Fibroblast of pulmonary artery (primary cell): ENCODE data around the gene BCL7C.

Source experiments
- DNase-seq: peaks from one replicate; pipeline ENCODE4 v3.0.0-alpha.2; 2010; ENCODE audit warnings: low read depth
- H3K4me3 ChIP-seq: replicated peaks from 2 replicates; pipeline ENCODE4 v1.5.1; 2011; ENCODE audit warnings: low read depth, mild to moderate bottlenecking, control low read depth, low read length, moderate library complexity
- TF ChIP-seq, protein P1 (sequence below): IDR thresholded peaks from 2 replicates; pipeline ENCODE4 v1.5.1; 2011; ENCODE audit warnings: mild to moderate bottlenecking, control low read depth, low read length, inconsistent platforms; ENCODE audit errors: missing control alignments

BCL7C gene

DNA sequence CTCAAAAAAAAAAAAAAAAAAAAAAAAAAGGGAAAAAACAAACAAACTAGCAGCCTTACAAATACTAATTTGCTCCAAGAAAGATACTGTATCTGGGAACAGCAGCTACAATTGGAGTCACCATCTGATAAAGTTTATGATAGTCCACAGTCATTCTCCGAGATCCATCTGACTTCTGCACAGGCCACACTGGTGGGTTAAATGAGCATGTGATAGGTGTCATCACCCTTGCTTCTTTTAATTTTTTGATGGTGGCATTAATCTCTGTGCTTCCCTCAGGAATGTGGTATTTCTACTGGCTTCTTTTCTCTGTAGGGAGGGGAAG is 49.6 kb downstream of the BCL7C start:
- TF ChIP-seq, protein P1, sequence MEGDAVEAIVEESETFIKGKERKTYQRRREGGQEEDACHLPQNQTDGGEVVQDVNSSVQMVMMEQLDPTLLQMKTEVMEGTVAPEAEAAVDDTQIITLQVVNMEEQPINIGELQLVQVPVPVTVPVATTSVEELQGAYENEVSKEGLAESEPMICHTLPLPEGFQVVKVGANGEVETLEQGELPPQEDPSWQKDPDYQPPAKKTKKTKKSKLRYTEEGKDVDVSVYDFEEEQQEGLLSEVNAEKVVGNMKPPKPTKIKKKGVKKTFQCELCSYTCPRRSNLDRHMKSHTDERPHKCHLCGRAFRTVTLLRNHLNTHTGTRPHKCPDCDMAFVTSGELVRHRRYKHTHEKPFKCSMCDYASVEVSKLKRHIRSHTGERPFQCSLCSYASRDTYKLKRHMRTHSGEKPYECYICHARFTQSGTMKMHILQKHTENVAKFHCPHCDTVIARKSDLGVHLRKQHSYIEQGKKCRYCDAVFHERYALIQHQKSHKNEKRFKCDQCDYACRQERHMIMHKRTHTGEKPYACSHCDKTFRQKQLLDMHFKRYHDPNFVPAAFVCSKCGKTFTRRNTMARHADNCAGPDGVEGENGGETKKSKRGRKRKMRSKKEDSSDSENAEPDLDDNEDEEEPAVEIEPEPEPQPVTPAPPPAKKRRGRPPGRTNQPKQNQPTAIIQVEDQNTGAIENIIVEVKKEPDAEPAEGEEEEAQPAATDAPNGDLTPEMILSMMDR, result no peak
- no peak overlapping the region for H3K4me3 ChIP-seq
- DNase-seq, result no peak

GRCh38 chr16:30843501-30843900 is 50.4 kb downstream of the BCL7C start:
- DNase-seq, result no peak
- no peak overlapping the region for H3K4me3 ChIP-seq
- TF ChIP-seq, protein P1, result no peak

GRCh38 chr16:30842971-30843370 is 50.9 kb downstream of the BCL7C start:
- TF ChIP-seq, protein P1, result no peak
- H3K4me3 ChIP-seq, result no peak overlapping the region
- DNase-seq, result no peak

GRCh38 chr16:30841332-30841731 is 52.5 kb downstream of the BCL7C start:
- TF ChIP-seq, protein P1, result no peak
- DNase-seq, result no peak
- H3K4me3 ChIP-seq, result no peak overlapping the region

GRCh38 chr16:30840611-30841010 is 53.3 kb downstream of the BCL7C start:
- H3K4me3 ChIP-seq, result no peak overlapping the region
- TF ChIP-seq, protein P1, result no peak
- no peak for DNase-seq

DNA sequence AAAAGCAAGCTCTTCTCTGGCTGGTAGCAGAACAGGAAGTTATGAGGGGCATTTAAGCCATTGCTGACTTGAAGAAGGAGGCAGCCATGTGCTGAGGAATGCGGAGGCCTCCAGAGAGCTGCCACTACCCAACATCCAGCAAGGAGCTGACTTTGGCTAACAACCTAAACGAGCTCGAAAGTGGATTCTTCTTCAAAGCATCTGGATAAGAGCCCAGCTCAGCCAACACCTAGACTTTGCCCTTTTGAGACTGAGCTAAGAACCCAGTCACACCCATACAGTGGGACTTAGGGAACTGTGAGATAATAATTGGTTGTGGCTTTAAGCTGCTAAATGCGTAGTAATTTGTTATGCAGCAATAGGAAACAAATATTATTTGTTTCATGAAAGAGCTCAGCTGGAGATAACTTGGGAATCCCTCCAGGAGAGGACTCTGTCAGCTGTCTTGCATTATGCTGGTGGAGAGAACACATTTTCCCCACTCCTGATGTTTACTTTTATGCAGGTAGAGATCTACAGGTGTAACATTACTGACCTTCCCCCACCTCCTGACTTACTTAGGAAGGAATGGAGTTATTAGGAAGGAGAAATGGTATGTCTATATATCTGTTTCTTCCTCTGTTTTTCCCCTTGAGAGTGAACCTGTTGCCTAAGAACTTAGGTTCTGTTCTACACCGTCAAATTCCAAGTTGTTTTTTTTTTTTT is 54.2 kb downstream of the BCL7C start:
- TF ChIP-seq, protein P1, result no peak
- DNase-seq, result no peak
- H3K4me3 ChIP-seq, result no peak overlapping the region

DNA sequence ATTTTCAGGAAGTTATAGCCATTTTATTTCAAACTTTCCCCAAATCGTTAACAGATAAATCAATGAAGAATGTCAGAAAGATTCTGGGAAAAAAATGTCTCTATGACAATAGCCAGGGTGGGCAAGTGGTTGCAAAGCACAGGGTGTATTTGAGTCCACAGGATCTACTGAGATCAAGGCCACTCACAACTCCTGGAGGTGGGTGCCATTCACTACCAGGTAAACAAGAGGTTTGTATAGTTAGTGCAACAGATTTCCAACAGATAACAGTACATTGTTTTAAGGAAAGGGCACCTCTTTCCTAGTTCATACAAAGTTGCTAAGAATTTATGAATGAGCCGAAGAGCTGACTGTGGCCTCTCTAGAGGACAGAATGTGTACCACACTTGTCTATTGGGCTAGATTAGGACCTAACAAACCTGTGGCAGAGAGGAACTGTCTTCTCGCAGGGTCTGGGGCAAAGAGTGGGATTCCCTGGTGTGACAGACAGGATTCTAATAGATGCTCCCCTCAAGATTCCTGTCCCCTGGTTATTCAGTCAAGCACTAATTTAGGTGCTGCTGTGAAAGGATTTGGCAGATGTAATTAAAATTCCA is 54.9 kb downstream of the BCL7C start:
- no peak overlapping the region for H3K4me3 ChIP-seq
- TF ChIP-seq, protein P1, result peak; percentile 7
- DNase-seq, result no peak
